ENCODE results near the gene MPV17.

GRCh38 chr2:27353762-27354596 lies 31.1 kb upstream of the MPV17 start:
- TF ChIP-seq CTCF (IDR thresholded peaks at IDR 0.05) (no peak), POLR2A (IDR thresholded peaks at IDR 0.05) (no peak)
